Activated T-cell treated with anti-CD3 and anti-CD28 coated beads for 24 hours (primary cell): Measurements from ENCODE around the gene GPR146.

Experiments
- DNase-seq: peaks from one replicate; pipeline ENCODE4 v3.0.0-alpha.2; 2020; ENCODE audit warnings: low read depth

GPR146 gene

DNA sequence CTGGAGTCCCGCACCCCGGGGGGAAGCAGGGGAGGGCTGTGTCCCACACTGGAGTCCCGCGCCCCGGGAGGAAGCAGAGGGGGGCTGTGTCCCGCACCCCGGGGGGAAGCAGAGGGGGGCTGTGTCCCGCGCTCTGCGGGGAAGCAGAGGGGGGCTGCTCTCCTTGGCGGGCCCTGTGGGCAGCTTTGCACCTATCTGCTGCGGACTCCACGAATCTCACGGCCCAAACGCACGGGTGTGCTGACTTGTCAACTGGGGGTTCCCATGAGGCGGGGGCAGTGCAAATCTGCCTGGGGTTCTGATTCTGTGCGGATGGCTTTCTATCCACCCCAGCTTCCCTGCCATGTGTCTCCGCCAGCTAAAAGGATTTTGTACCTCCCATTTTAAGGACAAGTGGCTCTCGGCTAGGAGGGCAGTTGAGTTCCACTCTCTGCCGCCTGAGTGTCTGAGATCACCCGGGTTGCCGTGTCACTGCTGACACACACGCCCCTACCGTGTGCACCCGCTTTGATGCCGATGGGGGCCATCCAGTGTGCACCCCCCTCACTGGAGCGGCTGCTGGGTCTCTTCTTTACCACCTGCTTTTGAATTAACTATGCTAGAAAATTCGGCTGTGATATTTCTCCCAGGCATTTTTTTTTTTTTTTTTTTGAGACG lies 64.0 kb downstream of the GPR146 start:
- no peak for DNase-seq
